Kidney glomerular epithelial cell (primary cell): ENCODE measurements around the gene LHX4.
"Not testable (repeated sequence)": the region's sequence is repeated elsewhere in the genome, so short reads cannot be mapped to it uniquely, and the experiment has no call there.

Source experiments
- DNase-seq: peaks from one replicate; lab custom pipeline; 2025; lab: John Stamatoyannopoulos, UW

LHX4 gene

DNA sequence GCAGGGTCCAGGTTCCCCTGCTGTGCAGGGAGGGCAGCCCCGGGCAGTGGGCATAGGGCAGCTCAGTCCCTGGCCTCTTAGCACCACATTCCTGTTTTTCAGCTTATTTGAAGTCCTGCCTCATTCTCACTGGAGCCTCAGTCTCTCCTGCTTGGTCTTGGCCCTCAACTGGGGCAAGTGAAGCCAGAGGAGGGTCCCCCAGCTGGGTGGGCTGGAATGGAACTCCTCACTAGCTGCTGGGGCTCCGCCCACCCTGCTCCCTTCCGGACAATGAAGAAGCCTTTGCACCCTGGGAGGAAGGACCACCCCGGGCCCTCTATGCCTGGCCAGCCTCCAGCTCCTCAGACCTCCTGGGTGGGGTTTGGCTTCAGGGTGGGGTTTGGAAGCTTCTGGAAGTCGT, 32.8 kb upstream of the LHX4 start:
- DNase-seq: no peak

GRCh38 chr1:180198196-180198595, 31.9 kb upstream of the LHX4 start:
- DNase-seq: no peak

- DNase-seq: no peak
These were observed 31.5 kb upstream of the LHX4 start for GRCh38 chr1:180198611-180199010.

DNA sequence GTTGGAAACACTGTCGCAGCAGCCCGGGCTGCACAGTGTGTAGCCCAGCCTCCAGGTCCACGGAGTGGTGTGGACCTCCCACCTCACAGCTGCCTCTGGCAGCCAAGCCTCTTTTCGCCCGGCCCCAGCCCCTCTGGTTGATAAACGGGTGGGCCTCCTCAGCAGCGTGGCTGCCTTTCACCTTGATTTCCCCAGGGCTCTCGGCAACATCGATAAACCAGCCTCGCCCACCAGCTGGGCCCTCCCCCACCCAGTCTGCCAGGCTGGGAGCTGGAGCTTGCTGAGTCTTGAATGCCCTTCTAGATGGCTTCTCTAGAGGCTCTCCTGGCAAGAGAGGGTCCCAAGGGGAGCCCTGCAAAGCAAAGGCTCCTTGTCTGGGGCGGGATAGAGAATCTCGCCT, 31.0 kb upstream of the LHX4 start:
- no peak for DNase-seq

DNA sequence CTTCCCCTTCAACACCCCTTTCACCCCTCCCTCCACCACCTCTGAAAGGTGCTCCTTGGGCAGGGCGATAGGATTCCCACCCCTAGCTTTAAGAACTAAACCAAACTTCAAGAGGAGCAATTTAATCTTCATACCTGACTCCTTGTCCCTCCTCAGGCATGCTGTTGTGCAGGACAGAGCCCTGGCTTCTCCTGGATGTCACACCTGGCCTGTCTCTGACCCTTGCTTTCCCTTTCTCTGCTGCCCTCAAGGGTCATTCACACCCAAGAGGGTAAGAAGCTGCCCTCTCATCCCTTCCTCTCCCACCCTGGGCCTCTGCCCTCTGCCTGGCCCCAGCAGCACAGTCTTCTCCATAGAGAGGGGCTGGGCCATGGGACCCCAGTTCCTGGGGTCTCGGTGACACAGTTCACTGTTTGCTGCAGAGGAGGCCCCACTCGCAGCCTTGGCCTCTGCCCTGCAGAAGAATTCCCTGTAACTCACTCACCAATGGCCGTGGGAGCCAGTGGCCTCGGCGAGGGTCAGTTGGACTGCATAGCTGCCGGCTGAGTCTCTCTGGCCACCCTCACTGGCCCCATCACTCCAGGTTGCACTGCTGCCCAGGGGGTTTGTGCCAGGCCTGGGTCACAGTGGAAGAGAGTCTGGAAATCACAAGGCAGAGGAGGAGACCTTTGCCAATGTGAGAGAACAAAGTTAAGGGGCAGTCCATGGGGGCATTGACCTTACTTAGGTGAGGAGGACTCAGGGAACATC, 28.4 kb upstream of the LHX4 start:
- no peak for DNase-seq

- not testable (repeated sequence) for DNase-seq
These were observed 27.5 kb upstream of the LHX4 start for GRCh38 chr1:180202588-180202987.

DNA sequence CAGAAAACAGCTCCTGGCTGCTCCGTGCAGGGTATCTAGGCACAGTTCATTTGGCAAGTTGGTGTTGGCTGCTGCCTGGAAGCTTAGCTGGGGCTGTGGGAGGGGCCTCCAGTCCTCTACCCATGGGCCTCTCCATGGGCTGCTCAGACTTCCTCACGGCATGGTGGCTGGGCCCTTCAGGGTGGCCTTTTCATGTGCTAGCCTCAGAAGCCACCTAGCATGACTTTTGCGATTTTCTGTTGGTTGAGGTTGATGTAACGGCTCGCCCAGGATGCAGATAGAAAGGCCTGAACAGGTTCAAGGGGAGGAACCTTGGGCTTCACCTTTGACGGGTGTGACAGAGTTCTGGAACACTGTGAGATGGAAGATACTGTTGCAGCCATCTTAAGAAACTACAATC, 25.8 kb upstream of the LHX4 start:
- DNase-seq: no peak

- DNase-seq: no peak
These were observed 23.5 kb upstream of the LHX4 start for GRCh38 chr1:180206581-180206980.

GRCh38 chr1:180208264-180208663, 21.8 kb upstream of the LHX4 start:
- DNase-seq: no peak

DNA sequence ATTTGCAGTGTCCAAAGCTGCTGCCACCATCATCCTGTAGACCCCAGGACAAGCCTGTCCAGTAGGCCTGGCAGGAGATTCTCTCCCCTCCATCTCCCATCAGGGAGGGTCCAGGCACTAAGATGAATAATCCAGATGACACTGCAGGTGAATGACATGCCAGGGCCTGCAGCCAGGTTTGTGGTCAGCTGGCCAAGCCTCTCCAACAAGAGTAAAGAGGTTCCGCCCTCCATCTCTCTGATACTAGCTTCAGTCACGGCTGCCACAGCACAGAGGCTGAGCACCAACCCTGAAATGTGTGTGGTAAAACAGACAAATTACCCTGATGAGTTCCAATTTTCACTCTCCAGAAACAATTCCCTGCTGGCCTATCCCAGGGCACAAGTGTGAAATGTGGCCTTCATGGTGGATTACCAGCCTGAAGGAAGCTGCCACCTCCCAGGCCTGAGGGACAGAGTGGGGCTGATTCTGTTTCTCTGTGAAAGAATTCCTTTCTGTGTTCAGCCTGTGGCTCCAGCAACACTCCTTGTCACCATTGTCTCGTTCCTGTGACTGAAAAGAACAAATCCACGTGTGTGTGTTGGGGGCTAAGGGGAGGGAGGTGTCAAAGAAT, 19.9 kb upstream of the LHX4 start:
- no peak for DNase-seq

GRCh38 chr1:180211156-180211859, 18.8 kb upstream of the LHX4 start:
- no peak for DNase-seq

DNA sequence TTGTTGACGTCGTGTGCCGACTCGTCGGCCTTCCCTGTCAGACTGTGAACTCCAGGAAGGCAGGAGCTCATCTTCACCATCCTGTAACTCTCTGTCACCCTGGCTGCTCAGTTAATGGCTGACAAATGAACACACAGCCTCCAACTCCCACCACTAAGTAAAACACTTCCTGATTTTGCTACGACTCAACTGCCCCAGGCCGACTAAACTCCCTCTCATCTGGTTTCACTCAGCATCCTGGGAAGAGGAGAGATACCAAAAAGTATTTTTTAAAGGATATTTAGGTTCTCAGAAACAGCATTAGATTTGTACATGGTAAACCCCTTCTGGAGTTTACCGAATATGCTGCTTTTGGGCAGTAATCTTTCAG, 18.2 kb upstream of the LHX4 start:
- DNase-seq: no peak

GRCh38 chr1:180213401-180214170, 16.5 kb upstream of the LHX4 start:
- DNase-seq: no peak

GRCh38 chr1:180215856-180216625, 14.0 kb upstream of the LHX4 start:
- DNase-seq: no peak

- no peak for DNase-seq
These were observed 13.1 kb upstream of the LHX4 start for GRCh38 chr1:180217006-180217405.

GRCh38 chr1:180218806-180219765, 11.0 kb upstream of the LHX4 start:
- no peak for DNase-seq

GRCh38 chr1:180219776-180220175, 10.3 kb upstream of the LHX4 start:
- no peak for DNase-seq

- no peak for DNase-seq
These were observed 8.6 kb upstream of the LHX4 start for GRCh38 chr1:180221462-180221861.

GRCh38 chr1:180224902-180225301, 5.2 kb upstream of the LHX4 start:
- DNase-seq: no peak

DNA sequence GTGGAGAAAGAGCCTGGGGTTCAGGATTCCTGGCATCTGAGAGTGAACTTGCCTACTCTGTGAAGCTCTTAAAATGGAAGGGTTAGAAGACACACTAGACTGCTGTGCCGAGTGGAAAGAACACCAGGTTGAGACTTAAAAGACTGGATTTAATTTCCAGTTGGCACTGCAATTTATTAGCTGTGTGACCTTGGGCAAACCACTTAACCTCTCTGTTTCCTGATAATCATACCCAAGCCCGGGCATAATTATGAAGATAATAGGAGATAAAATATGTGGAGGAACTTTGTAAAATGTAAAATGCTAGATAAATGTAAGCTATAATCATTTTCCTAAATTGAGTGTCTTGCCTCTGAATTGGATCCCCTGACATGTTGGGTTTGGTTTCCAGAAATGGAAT, 4.7 kb upstream of the LHX4 start:
- no peak for DNase-seq
